PC-9 (cell line): ENCODE results near the gene DBN1. TPM values are rescaled to one million over a fixed set of nuclear protein-coding genes. Genes with fewer than 3 reads are reported as not detected.

ENCODE experiments used
- BruUV-seq: library from RNA; stranded (reverse); fragments of 400-500 nt; replicated peaks from 2 replicates; lab custom pipeline; 2021; lab: Mats Ljungman, UMichigan
- CTCF ChIA-PET: fragments of 300-600 bp; sonication (Branson Sonifier 250); formaldehyde crosslinking; loops from one replicate; lab custom pipeline; 2022; ENCODE audit warnings: antibody characterized with exemption; lab: Charles Lee
- POLR2A ChIA-PET: fragments of 300-600 bp; sonication (Branson Sonifier 250); formaldehyde crosslinking; loops from one replicate; lab custom pipeline; 2022; ENCODE audit warnings: antibody characterized with exemption; ENCODE audit not compliant: unreplicated experiment; lab: Charles Lee
- DNase-seq, 2 experiments: peaks; one replicate each; pipeline versions ENCODE4 v3.0.0 to v3.0.0-alpha.2; 2015 to 2022; ENCODE audit warnings: mixed read lengths in 1 of 2
- H2AFZ ChIP-seq: fragments of 200-600 bp; sonication (generic); 2 replicates; pipeline ENCODE4 v1.8.1; 2017; ENCODE audit warnings: antibody characterized with exemption
- H3F3A ChIP-seq: fragments of 200-600 bp; sonication (generic); 2 replicates; pipeline ENCODE4 v1.8.1; 2017; ENCODE audit warnings: antibody characterized with exemption, mild to moderate bottlenecking, low read depth; ENCODE audit not compliant: insufficient read depth
- H3K27ac ChIP-seq: fragments of 200-600 bp; sonication (generic); 2 replicates; pipeline ENCODE4 v1.6.1; 2016; ENCODE audit warnings: mixed run types
- H3K27me3 ChIP-seq: fragments of 200-600 bp; sonication (generic); 2 replicates; pipeline ENCODE4 v1.6.1; 2016; ENCODE audit warnings: low read depth, mixed run types; ENCODE audit not compliant: insufficient read depth
- H3K36me3 ChIP-seq: fragments of 200-600 bp; sonication (generic); 2 replicates; pipeline ENCODE4 v1.6.1; 2016; ENCODE audit warnings: low read depth, mixed run types
- H3K4me1 ChIP-seq: fragments of 200-600 bp; sonication (generic); replicated peaks from 2 replicates; pipeline ENCODE4 v1.6.1; 2016; ENCODE audit warnings: mixed run types; ENCODE audit not compliant: insufficient read depth
- H3K4me2 ChIP-seq: fragments of 200-600 bp; sonication (generic); 2 replicates; pipeline ENCODE4 v1.6.1; 2017; ENCODE audit warnings: mixed run types
- H3K4me3 ChIP-seq: fragments of 200-600 bp; sonication (generic); 2 replicates; pipeline ENCODE4 v1.6.1; 2016; ENCODE audit warnings: mixed run types
- H3K79me2 ChIP-seq: fragments of 200-600 bp; sonication (generic); 2 replicates; pipeline ENCODE4 v1.6.1; 2017; ENCODE audit warnings: low read depth, mixed run types
- H3K9me2 ChIP-seq: fragments of 200-600 bp; sonication (generic); 2 replicates; pipeline ENCODE4 v1.8.1; 2017; ENCODE audit warnings: mild to moderate bottlenecking; ENCODE audit not compliant: insufficient read depth
- H3K9me3 ChIP-seq: fragments of 200-600 bp; sonication (generic); 2 replicates; pipeline ENCODE4 v1.8.1; 2016; ENCODE audit warnings: low read depth; ENCODE audit not compliant: insufficient read depth
- H4K20me1 ChIP-seq: fragments of 200-600 bp; sonication (generic); 2 replicates; pipeline ENCODE4 v1.8.1; 2017; ENCODE audit not compliant: insufficient read depth
- CTCF ChIP-seq: fragments of 200-600 bp; sonication (generic); conservative IDR thresholded peaks from 2 replicates; pipeline ENCODE4 v1.6.1; 2017; ENCODE audit warnings: mixed run types, antibody characterized with exemption, mild to moderate bottlenecking, moderate library complexity
- EZH2 ChIP-seq: fragments of 200-600 bp; sonication (generic); IDR thresholded peaks from 2 replicates; pipeline ENCODE4 v1.8.0; 2017; ENCODE audit warnings: antibody characterized with exemption, low read depth
- intact Hi-C: fragments of 100-400 bp; cut with micrococcal nuclease; formaldehyde crosslinking; loops from one replicate; pipeline ENCODE4 v1.10.0; 2022; ENCODE audit not compliant: unreplicated experiment
- total RNA-seq: library from RNA; stranded (reverse); gene quantifications from 2 replicates; pipeline ENCODE4 v1.2.3, GENCODE V29; 2021

Gene DBN1
- total RNA-seq, 1 experiment from 2014 or later, result 144 TPM

- Histone ChIP-seq H3K36me3 (peaks cover 5% of the 10 kb centered on the region; the same call in 1 of the 2 replicates), H4K20me1 (peaks cover 27% of the 10 kb centered on the region), H3K4me3 (peak overlapping the region; percentile 77), H3F3A (peaks cover 21% of the 10 kb centered on the region; the same call in 1 of the 2 replicates), H3K4me1 (0 out of 2 replicates have a peak, but pooled peaks cover 5% of the 10 kb centered on the region), H3K27ac (no peak overlapping the region), H2AFZ (peak overlapping the region; percentile 80), H3K27me3 (no peaks in the 10 kb centered on the region), H3K9me2 (no peaks in the 10 kb centered on the region), H3K9me3 (no peaks in the 10 kb centered on the region), H3K79me2 (no peaks in the 10 kb centered on the region), H3K4me2 (peak overlapping the region; percentile 98)
- BruUV-seq, result TSS peak; percentile 83
- peak; percentile 90 for TF ChIP-seq CTCF
- TF ChIP-seq EZH2, result no peak
- CTCF ChIA-PET, result interaction anchor here (0.5 to 2.1 kb wide), 11 partner anchors 18 to 144 kb away, joined by 3 to 9 read pairs (median 4); partner anchors contain the start of gene GRK6
- POLR2A ChIA-PET, result interaction anchor here (0.5 to 0.7 kb wide), 4 partner anchors 16 to 95 kb away, joined by 3 to 8 read pairs (median 4); no protein-coding TSS in a partner anchor
- intact Hi-C loops, result loop anchor here (1.0 to 2.0 kb wide), 5 partner anchors 15 to 342 kb away; partner anchors contain the start of genes GRK6 and PDLIM7
- DNase-seq, result peak; percentile 76 to 94
Measured at GRCh38 chr5:177455661-177456590, 17.5 kb downstream of the DBN1 start.

- ChIA-PET CTCF (interaction anchor here (0.5 to 2.1 kb wide), 15 partner anchors 19 to 574 kb away, joined by 3 to 9 read pairs (median 4); partner anchors contain the start of gene GRK6), POLR2A (interaction anchor here (0.6 to 0.7 kb wide), 4 partner anchors 17 to 92 kb away, joined by 3 to 5 read pairs (median 3); no protein-coding TSS in a partner anchor)
- H2AFZ ChIP-seq, result peak overlapping the region; percentile 80
- peaks cover 21% of the 10 kb centered on the region; the same call in 1 of the 2 replicates for H3F3A ChIP-seq
- intact Hi-C loops, result loop anchor here (1.0 to 2.0 kb wide), 3 partner anchors 28 to 341 kb away; partner anchors contain the start of gene GRK6
- DNase-seq, result peak; percentile 62 to 92
- BruUV-seq, result no TSS peak
- 0 out of 2 replicates have a peak overlapping the region, but pooled peaks have one; percentile 26 for H3K27ac ChIP-seq
- 0 out of 2 replicates have a peak, but pooled peaks cover 3% of the 10 kb centered on the region for H3K79me2 ChIP-seq
- peak overlapping the region; percentile 77 for H3K4me3 ChIP-seq
- H3K36me3 ChIP-seq, result peaks cover 5% of the 10 kb centered on the region; the same call in 1 of the 2 replicates
- H3K9me2 ChIP-seq, result no peaks in the 10 kb centered on the region
- H3K4me2 ChIP-seq, result peak overlapping the region; percentile 98
- H3K9me3 ChIP-seq, result no peaks in the 10 kb centered on the region
- TF ChIP-seq EZH2, result no peak
- TF ChIP-seq CTCF, result peak; percentile 74
- no peaks in the 10 kb centered on the region for H3K27me3 ChIP-seq
- 0 out of 2 replicates have a peak, but pooled peaks cover 5% of the 10 kb centered on the region for H3K4me1 ChIP-seq
- H4K20me1 ChIP-seq, result peaks cover 27% of the 10 kb centered on the region
Measured at GRCh38 chr5:177455036-177455660, 18.3 kb downstream of the DBN1 start.
